GM19238 (cell line): ENCODE results near the gene RPL26.

Experiments used
- DNase-seq: peaks from one replicate; pipeline ENCODE4 v3.0.0; 2011; ENCODE audit warnings: low spot score; ENCODE audit not compliant: insufficient read length

Gene RPL26

GRCh38 chr17:8383143-8383822 is at the start of gene RPL26:
Gene RPL26, minus strand, starts transcription at chr17:8383193. Its CDS starts 883 bp downstream, at chr17:8382310.
- DNase-seq = peak; percentile 93

- DNase-seq = no peak
These were observed 48.0 kb upstream of the RPL26 start for GRCh38 chr17:8430966-8431365.

GRCh38 chr17:8426802-8427201 is 43.8 kb upstream of the RPL26 start:
- no peak for DNase-seq

GRCh38 chr17:8426094-8426720 is 43.2 kb upstream of the RPL26 start:
- no peak for DNase-seq

GRCh38 chr17:8421571-8421970 is 38.6 kb upstream of the RPL26 start:
- DNase-seq = no peak

GRCh38 chr17:8420041-8420934 is 37.3 kb upstream of the RPL26 start:
- DNase-seq = no peak

GRCh38 chr17:8419305-8419704 is 36.3 kb upstream of the RPL26 start:
- no peak for DNase-seq

- DNase-seq = no peak
These were observed 35.5 kb upstream of the RPL26 start for GRCh38 chr17:8418471-8418870.

- no peak for DNase-seq
These were observed 34.8 kb upstream of the RPL26 start for GRCh38 chr17:8417806-8418205.

GRCh38 chr17:8413938-8414337 is 30.9 kb upstream of the RPL26 start:
- no peak for DNase-seq

GRCh38 chr17:8413328-8413727 is 30.3 kb upstream of the RPL26 start:
- DNase-seq = no peak

- DNase-seq = no peak
These were observed 29.1 kb upstream of the RPL26 start for GRCh38 chr17:8412089-8412488.

GRCh38 chr17:8410883-8411238 is 27.9 kb upstream of the RPL26 start:
- DNase-seq = no peak

GRCh38 chr17:8409966-8410882 is 27.2 kb upstream of the RPL26 start:
- peak; percentile 46 for DNase-seq

GRCh38 chr17:8408371-8408770 is 25.4 kb upstream of the RPL26 start:
- no peak for DNase-seq

GRCh38 chr17:8406174-8406573 is 23.2 kb upstream of the RPL26 start:
- no peak for DNase-seq

- no peak for DNase-seq
These were observed 22.6 kb upstream of the RPL26 start for GRCh38 chr17:8405499-8406016.

- no peak for DNase-seq
These were observed 20.0 kb upstream of the RPL26 start for GRCh38 chr17:8402921-8403536.

- DNase-seq = no peak
These were observed 18.1 kb upstream of the RPL26 start for GRCh38 chr17:8401107-8401506.

- no peak for DNase-seq
These were observed 16.0 kb upstream of the RPL26 start for GRCh38 chr17:8398980-8399379.

GRCh38 chr17:8397636-8398035 is 14.6 kb upstream of the RPL26 start, which contains the start of gene RNF222:
Gene RNF222, minus strand, starts transcription at chr17:8397827. Its CDS starts 4,366 bp downstream, at chr17:8393461.
- no peak for DNase-seq
